Prostate gland (tissue), 2 donors: ENCODE measurements around the gene SLC39A11. TPM values are rescaled to one million over a fixed set of nuclear protein-coding genes. Genes with fewer than 3 reads are reported as not detected.

ENCODE experiments used
- DNase-seq: peaks from one replicate; pipeline ENCODE4 v3.0.0-alpha.2; 2019; ENCODE audit warnings: low spot score
- H3K27ac ChIP-seq, 2 donors: fragments of 200-600 bp; sonication (generic); 2 replicates each; pipeline ENCODE4 v1.5.1; 2017 to 2019
- H3K27me3 ChIP-seq: fragments of 200-600 bp; sonication (generic); replicated peaks from 2 replicates; pipeline ENCODE4 v1.5.1; 2019; ENCODE audit not compliant: insufficient read depth
- H3K36me3 ChIP-seq, 2 donors: fragments of 200-600 bp; sonication (generic); 1 replicate in 1 of 2; 2 replicates in 1 of 2; pipeline versions ENCODE4 v1.5.1 to v1.8.1; 2017 to 2019
- H3K4me1 ChIP-seq: fragments of 200-600 bp; sonication (generic); replicated peaks from 2 replicates; pipeline ENCODE4 v1.5.1; 2019
- H3K4me3 ChIP-seq, 2 donors: fragments of 200-600 bp; sonication (generic); 2 replicates each; pipeline ENCODE4 v1.5.1; 2017 to 2019
- H3K9me3 ChIP-seq: fragments of 200-600 bp; sonication (generic); 2 replicates; pipeline ENCODE4 v1.5.1; 2017
- CTCF ChIP-seq, 4 experiments: fragments of 200-600 bp in 2 of 4; fragments of 450-650 bp in 2 of 4; sonication (generic) in 2 of 4; IDR thresholded peaks; 1 replicate in 3 of 4; 2 replicates in 1 of 4; pipeline ENCODE4 v1.5.1; 2016 to 2019; ENCODE audit warnings: antibody characterized with exemption in 4 of 4, mild to moderate bottlenecking in 2 of 4, moderate library complexity in 2 of 4
- POLR2A ChIP-seq: fragments of 450-650 bp; IDR thresholded peaks from one replicate; pipeline ENCODE4 v1.6.1; 2016; ENCODE audit warnings: antibody characterized with exemption, mild to moderate bottlenecking
- POLR2AphosphoS5 ChIP-seq: sonication (generic); formaldehyde crosslinking; IDR thresholded peaks from one replicate; pipeline ENCODE4 v1.6.1; 2017; ENCODE audit warnings: antibody characterized with exemption
- WGBS: methylation state at CpG from one replicate; pipeline ENCODE4 v1.1.5; 2018; 5-methylcytosine and 5-hydroxymethylcytosine counted together
- intact Hi-C: fragments of 100-400 bp; cut with DNase I; formaldehyde crosslinking; loops from one replicate; pipeline ENCODE4 v1.14.2; 2022
- total RNA-seq, 2 donors: library from RNA; depleted of rRNA; stranded (reverse); fragments of >200 nt; gene quantifications; one replicate each; pipeline ENCODE4 v1.1.0, GENCODE V29; 2016

SLC39A11 gene
- total RNA-seq, 2 donors from 2014 or later, result 15.1 to 29.7 TPM

GRCh38 chr17:73029021-73029420 lies 63.5 kb downstream of the SLC39A11 start:
- TF ChIP-seq POLR2AphosphoS5 (no peak), CTCF (IDR thresholded peaks at IDR 0.05) (no peak), POLR2A (no peak)
- Histone ChIP-seq H3K9me3 (no peaks in the 10 kb centered on the region), H3K27ac (no peak overlapping the region), H3K36me3 (peaks cover 0 to 4% of the 10 kb centered on the region in 2 donors), H3K4me3 (no peak overlapping the region), H3K4me1 (no peaks in the 10 kb centered on the region), H3K27me3 (no peaks in the 10 kb centered on the region)
- WGBS, result 99% methylated on average over 6 of the region's 6 CpGs
- intact Hi-C loops, result no loop called here
- no peak for DNase-seq

GRCh38 chr17:73028299-73028755 lies 64.2 kb downstream of the SLC39A11 start:
- intact Hi-C loops, result no loop called here
- no peak for DNase-seq
- no peak overlapping the region for H3K27ac ChIP-seq

GRCh38 chr17:73027130-73027741 lies 65.3 kb downstream of the SLC39A11 start:
- DNase-seq, result no peak
- H3K27me3 ChIP-seq, result no peaks in the 10 kb centered on the region
- no peak for TF ChIP-seq POLR2AphosphoS5
- no peaks in the 10 kb centered on the region for H3K9me3 ChIP-seq
- no peak overlapping the region for H3K27ac ChIP-seq
- H3K4me3 ChIP-seq, result no peak overlapping the region
- intact Hi-C loops, result no loop called here
- WGBS, result 50% methylated on average over 7 of the region's 7 CpGs
- H3K36me3 ChIP-seq, result peaks cover 0 to 4% of the 10 kb centered on the region in 2 donors
- no peaks in the 10 kb centered on the region for H3K4me1 ChIP-seq

More at GRCh38 chr17:73028299-73028755, 64.2 kb downstream of the SLC39A11 start:
- Histone ChIP-seq H3K9me3 (no peaks in the 10 kb centered on the region), H3K36me3 (peaks cover 0 to 4% of the 10 kb centered on the region in 2 donors), H3K4me3 (no peak overlapping the region), H3K4me1 (no peaks in the 10 kb centered on the region), H3K27me3 (no peaks in the 10 kb centered on the region)
- TF ChIP-seq POLR2A (no peak), POLR2AphosphoS5 (no peak), CTCF (IDR thresholded peaks at IDR 0.05) (no peak)
- 84% methylated on average over 5 of the region's 5 CpGs for WGBS

GRCh38 chr17:73025041-73025560 lies 67.4 kb downstream of the SLC39A11 start:
- H3K4me3 ChIP-seq, result no peak overlapping the region
- H3K27me3 ChIP-seq, result no peaks in the 10 kb centered on the region
- no peak for DNase-seq
- no peaks in the 10 kb centered on the region for H3K9me3 ChIP-seq
- no peak overlapping the region for H3K27ac ChIP-seq
- H3K4me1 ChIP-seq, result no peaks in the 10 kb centered on the region
- intact Hi-C loops, result no loop called here
- WGBS, result 67% methylated on average over 6 of the region's 6 CpGs
- no peak for TF ChIP-seq POLR2AphosphoS5
- no peak for TF ChIP-seq POLR2A
- TF ChIP-seq CTCF (IDR thresholded peaks at IDR 0.05), result no peak
- H3K36me3 ChIP-seq, result peaks cover 0 to 3% of the 10 kb centered on the region in 2 donors

GRCh38 chr17:73023759-73024158 lies 68.7 kb downstream of the SLC39A11 start:
- Histone ChIP-seq H3K36me3 (no peaks in the 10 kb centered on the region), H3K27ac (no peak overlapping the region), H3K4me1 (no peaks in the 10 kb centered on the region), H3K27me3 (no peaks in the 10 kb centered on the region), H3K9me3 (no peaks in the 10 kb centered on the region), H3K4me3 (no peak overlapping the region)
- TF ChIP-seq CTCF (IDR thresholded peaks at IDR 0.05), result no peak
- no peak for TF ChIP-seq POLR2AphosphoS5
- TF ChIP-seq POLR2A, result no peak
- 95% methylated on average over 5 of the region's 5 CpGs for WGBS
- intact Hi-C loops, result no loop called here
- DNase-seq, result no peak
